Stimulated activated CD8-positive, alpha-beta memory T cell treated with anti-CD3 and anti-CD28 coated beads, Interleukin-7, amount 100 ng/mL, for 4 hours (primary cell): ENCODE results near the gene PPP1R10.
"Not testable (repeated sequence)": the region's sequence is repeated elsewhere in the genome, so short reads cannot be mapped to it uniquely, and the experiment has no call there.

Experiments used
- DNase-seq, 2 donors: peaks; one replicate each; pipeline ENCODE4 v3.0.0-alpha.2; 2020; ENCODE audit warnings: low read depth in 2 of 2

Gene PPP1R10

GRCh38 chr6:30616811-30617564, at the start of gene PPP1R10:
Gene PPP1R10, minus strand, starts transcription at chr6:30617243. Its CDS starts 7,299 bp downstream, at chr6:30609944.
- DNase-seq: peak; percentile 97 to 99

GRCh38 chr6:30666300-30666699, 49.3 kb upstream of the PPP1R10 start:
- DNase-seq: peak in 1 of 2 donors; percentile 60

- no peak for DNase-seq
Observed at GRCh38 chr6:30664994-30665767, 48.1 kb upstream of the PPP1R10 start.

GRCh38 chr6:30657922-30658321, 40.9 kb upstream of the PPP1R10 start:
- DNase-seq: not testable (repeated sequence)

GRCh38 chr6:30657454-30657853, 40.4 kb upstream of the PPP1R10 start:
- no peak for DNase-seq

- DNase-seq: no peak
Observed at GRCh38 chr6:30656513-30656912, 39.5 kb upstream of the PPP1R10 start.

- DNase-seq: no peak
Observed at GRCh38 chr6:30655743-30656094, 38.7 kb upstream of the PPP1R10 start.

- no peak for DNase-seq
Observed at GRCh38 chr6:30654798-30655742, 38.0 kb upstream of the PPP1R10 start.

GRCh38 chr6:30651143-30651542, 34.1 kb upstream of the PPP1R10 start:
- no peak for DNase-seq

- peak; percentile 26 to 70 for DNase-seq
Observed at GRCh38 chr6:30647242-30648116, 30.4 kb upstream of the PPP1R10 start.

- peak; percentile 88 to 93 for DNase-seq
Observed at GRCh38 chr6:30646450-30647241, 29.6 kb upstream of the PPP1R10 start, which contains the start of gene C6orf136. Gene C6orf136, plus strand, starts transcription at chr6:30647133. Its CDS starts 99 bp downstream, at chr6:30647232.

- DNase-seq: no peak
Observed at GRCh38 chr6:30645989-30646388, 28.9 kb upstream of the PPP1R10 start.

- DNase-seq: no peak
Observed at GRCh38 chr6:30644769-30645168, 27.7 kb upstream of the PPP1R10 start.

GRCh38 chr6:30643656-30644055, 26.6 kb upstream of the PPP1R10 start:
- no peak for DNase-seq

GRCh38 chr6:30641048-30641447, 24.0 kb upstream of the PPP1R10 start:
- DNase-seq: no peak

- DNase-seq: no peak
Observed at GRCh38 chr6:30640481-30640880, 23.4 kb upstream of the PPP1R10 start.

GRCh38 chr6:30635834-30636233, 18.8 kb upstream of the PPP1R10 start:
- DNase-seq: no peak

- peak; percentile 81 to 85 for DNase-seq
Observed at GRCh38 chr6:30626484-30627366, 9.7 kb upstream of the PPP1R10 start, which contains the start of gene ATAT1. Gene ATAT1, plus strand, starts transcription at chr6:30626874.

- DNase-seq: no peak
Observed at GRCh38 chr6:30625511-30625910, 8.5 kb upstream of the PPP1R10 start.
